NCI-H187 treated with DMSO at 0.1 percent for 48 hours (cell line): ENCODE measurements around the gene DNMT3B.
"Not testable (repeated sequence)": the region's sequence is repeated elsewhere in the genome, so short reads cannot be mapped to it uniquely, and the experiment has no call there.

Experiments used
- DNase-seq: peaks from one replicate; lab custom pipeline; 2025; lab: John Stamatoyannopoulos, UW

Gene DNMT3B

GRCh38 chr20:32763202-32764004, 1.2 kb downstream of the DNMT3B start:
- DNase-seq, result no peak

GRCh38 chr20:32764005-32764960, 2.1 kb downstream of the DNMT3B start:
- no peak for DNase-seq

DNA sequence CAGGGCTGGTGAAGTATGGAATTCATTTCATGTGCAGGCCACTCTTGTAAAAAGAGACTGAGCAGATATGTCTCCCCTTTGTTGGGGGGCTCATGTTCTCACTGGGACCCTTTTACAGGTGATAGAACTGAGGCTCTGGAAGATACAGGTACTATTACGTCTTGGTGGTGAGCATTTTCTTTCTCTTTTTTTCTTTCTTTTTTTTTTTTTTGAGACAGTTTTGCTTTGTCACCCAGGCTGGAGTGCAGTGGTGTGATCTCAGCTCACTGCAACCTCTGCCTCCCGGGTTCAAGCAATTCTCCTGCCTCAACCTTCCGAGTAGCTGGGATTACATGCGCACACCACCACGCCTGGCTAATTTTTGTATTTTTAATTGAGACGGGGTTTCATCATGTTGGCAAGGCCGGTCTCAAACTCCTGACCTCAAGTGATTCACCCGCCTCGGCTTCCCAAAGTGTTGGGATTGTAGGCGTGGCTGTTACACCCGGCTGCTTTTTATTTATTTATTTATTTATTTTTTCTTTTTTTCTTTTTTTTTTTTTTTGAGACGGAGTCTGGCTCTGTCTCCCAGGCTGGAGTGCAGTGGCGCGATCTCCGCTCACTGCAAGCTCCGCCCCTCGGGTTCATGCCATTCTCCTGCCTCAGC, 3.2 kb downstream of the DNMT3B start:
- DNase-seq, result not testable (repeated sequence)

GRCh38 chr20:32767418-32768198, 5.4 kb downstream of the DNMT3B start:
- no peak for DNase-seq

DNA sequence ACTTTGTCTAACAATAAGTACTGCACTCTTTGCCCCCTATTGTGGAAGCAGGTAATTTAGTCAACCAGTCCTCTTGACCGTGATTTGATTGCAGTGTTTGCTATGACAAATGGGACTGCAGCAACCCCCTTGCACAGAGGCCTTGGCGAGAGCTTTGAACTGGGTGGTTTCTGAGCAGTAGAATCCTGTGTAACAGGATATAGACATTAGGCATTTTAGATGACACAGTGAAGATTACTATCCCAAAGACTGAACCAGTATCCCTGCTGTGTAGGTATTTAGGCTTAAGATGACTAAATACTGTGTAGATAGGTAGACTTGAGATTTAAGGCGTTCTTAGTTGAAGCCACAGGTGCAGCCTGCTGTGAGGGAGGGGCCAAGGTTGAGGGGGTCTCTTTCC, 9.9 kb downstream of the DNMT3B start:
- no peak for DNase-seq

GRCh38 chr20:32773223-32773622, 11.0 kb downstream of the DNMT3B start:
- no peak for DNase-seq

DNA sequence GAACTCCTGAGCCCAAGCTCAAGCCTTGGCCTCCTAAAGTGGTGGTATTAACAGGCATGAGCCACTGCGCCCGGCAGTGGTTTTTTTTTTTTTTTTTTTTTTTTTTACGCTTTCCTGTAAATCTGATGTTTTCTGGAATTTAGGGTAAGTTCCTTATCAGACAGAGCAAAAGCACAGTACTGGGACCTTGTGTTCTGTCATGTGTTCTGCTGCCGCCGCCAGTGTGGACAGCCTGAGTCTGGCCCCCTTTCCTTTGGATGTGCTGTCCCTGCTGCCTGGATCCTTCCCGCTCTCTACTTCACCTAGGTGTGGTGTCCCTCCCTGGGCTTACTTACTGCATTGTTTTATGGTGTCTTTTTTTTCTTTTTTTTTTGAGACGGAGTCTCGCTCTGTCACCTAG, 11.7 kb downstream of the DNMT3B start:
- DNase-seq, result no peak

- no peak for DNase-seq
Observed at GRCh38 chr20:32775336-32775991, 13.3 kb downstream of the DNMT3B start.

- no peak for DNase-seq
Observed at GRCh38 chr20:32777177-32777956, 15.2 kb downstream of the DNMT3B start.

DNA sequence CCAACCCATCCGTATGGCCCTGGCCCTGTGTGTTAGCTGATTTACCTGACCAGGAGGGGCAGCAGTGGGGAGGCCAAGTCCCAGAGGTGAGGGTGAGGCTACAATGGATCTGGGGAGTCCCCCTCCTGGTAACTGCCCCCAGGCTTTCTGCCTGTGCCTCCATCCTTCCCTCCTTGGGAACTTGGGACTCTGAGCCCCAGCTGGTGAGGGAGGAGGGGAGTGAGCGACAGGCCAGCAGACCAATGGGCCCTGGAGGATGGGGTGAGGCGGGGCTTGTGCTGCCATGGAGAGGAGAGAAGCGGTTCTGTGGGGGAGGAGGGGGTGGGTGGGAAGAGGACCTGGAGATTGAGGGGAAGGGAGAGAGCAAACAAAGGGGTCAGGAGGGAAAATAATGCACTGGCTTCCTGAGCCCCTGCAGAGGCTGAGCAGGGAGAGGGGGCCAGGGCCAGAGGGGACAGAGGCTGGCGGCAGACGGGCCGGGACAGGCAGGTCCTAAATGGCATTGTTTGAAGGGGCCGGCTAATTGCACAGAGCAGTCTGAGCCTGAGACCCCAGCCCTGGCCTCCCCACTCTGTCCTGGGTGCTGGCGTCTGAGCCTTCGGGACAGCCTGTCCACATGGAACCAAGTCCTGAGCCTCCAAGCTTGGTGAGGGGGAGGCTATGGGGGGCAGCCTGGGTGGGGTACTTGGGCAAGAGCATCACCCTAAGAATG, 17.5 kb downstream of the DNMT3B start:
- no peak for DNase-seq

GRCh38 chr20:32780278-32780677, 18.1 kb downstream of the DNMT3B start:
- no peak for DNase-seq

- no peak for DNase-seq
Observed at GRCh38 chr20:32780749-32781655, 18.8 kb downstream of the DNMT3B start.

DNA sequence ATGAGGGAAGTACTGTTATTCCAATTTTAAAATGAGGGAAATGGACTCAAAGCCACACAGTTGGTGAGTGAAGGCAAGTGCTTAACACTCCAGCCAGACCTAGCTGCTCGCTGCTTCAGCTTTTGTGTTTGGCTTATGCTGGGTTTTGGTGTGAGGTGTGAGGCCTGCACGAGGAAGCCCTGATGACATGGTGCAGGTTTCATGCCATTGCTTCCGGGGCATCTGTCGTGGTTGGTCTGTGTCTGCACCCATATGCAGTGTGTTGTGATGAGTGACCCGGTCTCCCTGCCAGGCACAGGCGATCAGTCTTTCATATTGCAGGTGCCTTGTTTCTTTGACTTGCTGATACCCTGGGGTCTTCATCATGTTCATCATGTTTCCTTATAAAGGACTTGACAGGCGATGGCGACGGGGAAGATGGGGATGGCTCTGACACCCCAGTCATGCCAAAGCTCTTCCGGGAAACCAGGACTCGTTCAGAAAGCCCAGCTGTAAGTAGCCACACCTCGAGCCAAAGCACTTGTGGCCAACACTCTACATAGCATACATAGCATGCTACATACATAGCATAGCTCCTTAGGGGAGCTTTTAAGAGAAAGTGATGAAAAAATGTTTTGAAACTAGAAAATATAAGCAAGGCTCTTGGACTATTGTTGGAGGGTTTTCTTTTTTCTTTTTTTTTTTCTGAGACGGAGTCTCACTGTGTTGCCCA, 22.3 kb downstream of the DNMT3B start:
- no peak for DNase-seq

DNA sequence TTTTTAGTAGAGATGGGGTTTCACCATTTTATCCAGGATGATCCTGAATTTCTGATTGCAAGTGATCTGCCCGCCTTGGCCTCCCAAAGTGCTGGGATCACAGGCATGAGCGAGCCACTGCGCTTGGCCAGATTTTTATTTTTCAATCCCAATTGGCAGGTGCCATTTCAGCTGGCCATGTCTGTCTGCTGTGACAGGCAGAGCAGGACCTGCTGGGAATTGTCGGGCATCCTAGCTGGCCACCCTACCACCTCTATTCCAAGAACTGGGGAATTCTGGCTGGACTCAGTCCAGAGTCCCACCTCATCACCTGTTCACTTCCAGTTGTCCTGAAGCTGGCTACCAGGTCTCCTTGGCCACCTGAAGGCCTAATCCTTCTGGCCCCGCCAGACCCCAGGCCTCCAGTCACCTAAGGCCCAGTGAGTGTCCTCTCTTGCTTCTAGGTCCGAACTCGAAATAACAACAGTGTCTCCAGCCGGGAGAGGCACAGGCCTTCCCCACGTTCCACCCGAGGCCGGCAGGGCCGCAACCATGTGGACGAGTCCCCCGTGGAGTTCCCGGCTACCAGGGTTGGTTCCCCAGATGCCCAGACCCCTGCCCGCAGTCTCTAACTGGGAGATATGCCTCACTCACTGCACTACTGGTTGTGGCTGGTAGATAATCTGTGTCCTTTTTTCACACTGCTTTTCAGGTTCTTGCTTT, 24.0 kb downstream of the DNMT3B start:
- DNase-seq, result no peak

- no peak for DNase-seq
Observed at GRCh38 chr20:32787168-32787567, 25.0 kb downstream of the DNMT3B start.

- peak; percentile 37 for DNase-seq
Observed at GRCh38 chr20:32789896-32790750, 27.9 kb downstream of the DNMT3B start.

DNA sequence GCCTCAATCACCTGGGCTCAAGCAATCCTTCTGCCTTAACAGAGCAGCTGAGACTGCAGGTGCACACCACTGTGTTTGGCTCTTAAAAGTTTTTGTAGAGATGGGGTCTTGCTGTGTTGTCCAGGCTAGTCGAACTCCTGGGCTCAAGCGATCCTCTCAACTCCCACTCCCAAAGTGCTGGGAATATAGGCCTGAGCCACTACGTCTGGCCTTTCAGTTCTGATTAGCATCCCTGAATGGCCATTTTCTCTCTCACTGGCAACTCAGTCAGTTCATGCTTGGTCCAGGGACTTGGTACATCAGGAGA, 28.5 kb downstream of the DNMT3B start:
- DNase-seq, result no peak
